SH-SY5Y (cell line): ENCODE measurements around the gene DLG2.

Experiments used
- GATA2 ChIP-seq: IDR thresholded peaks from 2 replicates; pipeline ENCODE4 v1.6.1; 2011; ENCODE audit warnings: mild to moderate bottlenecking, low read depth, low read length
- GATA3 ChIP-seq: IDR thresholded peaks from 2 replicates; pipeline ENCODE4 v1.6.1; 2011; ENCODE audit warnings: low read depth, mild to moderate bottlenecking, low read length, moderate library complexity

The DLG2 gene

DNA sequence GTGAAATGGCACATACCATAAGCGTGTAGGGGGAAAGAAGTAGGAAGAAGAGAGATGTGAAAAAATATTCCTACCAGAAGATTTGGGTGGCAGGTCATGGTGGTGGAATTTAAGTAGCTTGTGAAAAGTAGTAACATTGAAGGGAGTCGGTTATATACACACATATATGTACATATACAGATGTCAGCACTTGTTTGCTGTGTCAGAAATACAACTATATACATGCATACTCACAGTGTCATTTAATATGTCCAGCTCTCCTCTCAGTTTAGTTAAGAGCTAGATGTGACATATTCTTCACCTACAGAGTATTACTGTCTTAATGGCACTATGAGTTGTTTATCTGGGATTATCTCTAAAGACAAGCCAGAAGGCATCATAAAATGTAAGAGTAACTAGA, 1353.6 kb downstream of the DLG2 start:
- TF ChIP-seq GATA2 (no peak), GATA3 (no peak)

GRCh38 chr11:84270466-84270865, 1356.7 kb downstream of the DLG2 start:
- TF ChIP-seq GATA2 (no peak), GATA3 (no peak)

DNA sequence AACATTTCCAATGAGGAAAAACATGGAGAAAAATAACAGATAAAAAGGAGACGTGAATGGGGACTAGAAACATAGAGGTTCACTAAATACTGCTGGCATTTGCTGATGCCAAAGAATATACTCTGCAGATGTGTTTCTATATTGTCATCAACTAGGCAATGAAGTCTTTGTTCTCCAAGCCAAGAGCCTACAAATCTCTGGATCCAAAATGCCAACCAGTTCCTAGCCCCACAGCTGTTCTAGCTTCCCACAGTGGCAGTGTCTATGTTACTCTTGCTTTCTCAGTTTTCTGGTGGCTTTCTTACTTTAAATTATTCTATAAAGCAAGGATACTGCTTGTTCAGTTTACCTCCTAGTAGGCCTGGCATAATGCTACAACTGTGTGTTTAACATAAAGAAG, 1363.1 kb downstream of the DLG2 start:
- TF ChIP-seq GATA2, result no peak
- no peak for TF ChIP-seq GATA3

DNA sequence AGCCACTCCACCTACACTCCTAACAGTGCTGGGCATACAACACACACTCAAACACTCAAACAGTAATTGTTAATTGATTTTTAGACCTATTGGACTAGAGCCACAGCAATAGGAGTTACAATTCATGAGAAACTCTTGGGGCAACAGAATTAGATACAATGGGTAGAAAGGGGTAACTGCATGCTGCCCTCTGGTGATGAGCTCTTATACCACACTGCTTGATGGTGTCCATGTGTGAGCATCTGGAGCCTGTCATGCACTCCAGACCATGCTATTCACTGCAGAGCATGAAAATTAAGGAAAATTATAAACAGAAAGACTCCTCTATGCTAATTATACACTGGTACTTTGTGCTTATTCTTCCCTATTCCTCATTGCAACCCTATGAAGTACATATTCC, 1365.4 kb downstream of the DLG2 start:
- no peak for TF ChIP-seq GATA2
- no peak for TF ChIP-seq GATA3

GRCh38 chr11:84260862-84261261, 1366.3 kb downstream of the DLG2 start:
- TF ChIP-seq GATA2 (no peak), GATA3 (no peak)

GRCh38 chr11:84256618-84257017, 1370.5 kb downstream of the DLG2 start:
- TF ChIP-seq GATA2, result no peak
- no peak for TF ChIP-seq GATA3

DNA sequence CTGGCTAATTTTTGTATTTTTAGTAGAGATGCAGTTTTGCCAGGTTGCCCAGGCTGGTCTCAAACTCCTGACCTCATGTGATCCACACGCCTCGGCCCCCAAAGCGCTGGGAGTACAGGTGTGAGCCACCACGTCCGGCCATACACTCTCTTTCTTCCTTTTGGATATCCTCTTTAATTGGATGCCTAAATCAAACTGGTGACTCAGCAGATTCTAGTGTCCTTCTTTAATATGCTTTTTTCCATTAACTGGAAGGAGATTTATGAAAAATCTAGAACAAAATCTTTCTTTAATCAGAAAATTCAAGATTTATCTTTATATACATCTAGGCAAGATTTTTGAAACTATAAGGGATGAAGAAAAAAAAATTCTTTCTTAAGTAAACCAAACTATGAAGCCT, 1371.7 kb downstream of the DLG2 start:
- TF ChIP-seq GATA3, result no peak
- TF ChIP-seq GATA2, result no peak

DNA sequence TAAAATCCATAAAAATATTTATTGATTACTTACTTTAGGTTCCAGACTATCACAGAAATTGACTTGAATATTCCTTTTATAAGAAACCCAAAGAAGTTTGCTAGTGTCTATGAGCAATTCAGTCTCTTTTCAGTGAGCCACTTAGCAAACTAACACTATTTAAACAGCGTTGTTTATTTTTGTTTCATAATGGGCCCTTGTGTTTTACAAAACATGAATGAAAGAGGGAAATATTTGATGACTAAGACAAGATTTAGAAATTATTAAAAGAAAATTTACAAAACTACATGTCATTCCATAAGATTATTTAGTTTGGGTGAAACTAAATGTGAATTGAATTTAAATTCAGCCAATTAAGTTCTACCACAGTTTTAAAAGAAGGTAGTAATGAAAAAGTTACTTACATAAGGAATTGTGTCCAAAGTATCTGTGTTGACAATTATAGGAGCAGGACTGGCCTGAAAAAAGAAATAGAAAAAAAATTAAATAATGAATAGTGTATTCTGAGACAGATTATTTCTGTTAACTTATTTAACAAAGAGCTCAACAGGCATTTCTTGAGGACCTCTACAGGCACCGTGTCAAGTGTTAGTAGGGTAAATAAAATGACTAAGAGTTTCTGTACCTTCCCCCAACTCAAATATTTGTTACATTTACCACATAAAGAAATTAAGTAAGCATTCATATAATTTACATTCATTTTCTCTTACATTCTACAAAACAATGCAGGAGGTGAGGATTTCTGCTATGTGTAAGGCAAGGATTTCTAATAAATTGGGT, 1376.1 kb downstream of the DLG2 start:
- TF ChIP-seq GATA2 (no peak), GATA3 (no peak)

GRCh38 chr11:84249344-84250135, 1377.6 kb downstream of the DLG2 start:
- TF ChIP-seq GATA3, result no peak
- no peak for TF ChIP-seq GATA2

DNA sequence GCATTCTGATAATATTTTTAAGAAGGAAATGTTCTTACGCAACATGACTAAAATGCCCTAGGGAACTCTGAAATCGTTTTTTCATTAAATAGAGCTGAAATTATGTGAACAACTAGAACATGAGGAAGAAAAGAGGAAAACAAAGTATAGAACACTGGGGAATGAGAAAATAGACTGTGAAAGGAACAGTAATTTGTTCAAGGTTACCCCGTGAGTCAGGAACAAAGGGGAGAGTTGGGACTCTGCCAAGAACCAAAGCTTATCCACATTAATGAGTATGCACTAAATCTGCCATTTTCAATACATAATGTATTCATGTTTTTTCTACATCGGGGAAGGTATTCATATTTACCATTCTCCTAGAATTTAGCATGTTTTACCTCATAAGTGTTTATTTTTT, 1379.2 kb downstream of the DLG2 start:
- TF ChIP-seq GATA3 (no peak), GATA2 (no peak)

- TF ChIP-seq GATA2 (no peak), GATA3 (no peak)
Measured at GRCh38 chr11:84247129-84247528, 1380.0 kb downstream of the DLG2 start.

GRCh38 chr11:84243629-84244263, 1383.4 kb downstream of the DLG2 start:
- no peak for TF ChIP-seq GATA2
- TF ChIP-seq GATA3, result no peak

GRCh38 chr11:84241343-84242131, 1385.6 kb downstream of the DLG2 start:
- no peak for TF ChIP-seq GATA2
- no peak for TF ChIP-seq GATA3

DNA sequence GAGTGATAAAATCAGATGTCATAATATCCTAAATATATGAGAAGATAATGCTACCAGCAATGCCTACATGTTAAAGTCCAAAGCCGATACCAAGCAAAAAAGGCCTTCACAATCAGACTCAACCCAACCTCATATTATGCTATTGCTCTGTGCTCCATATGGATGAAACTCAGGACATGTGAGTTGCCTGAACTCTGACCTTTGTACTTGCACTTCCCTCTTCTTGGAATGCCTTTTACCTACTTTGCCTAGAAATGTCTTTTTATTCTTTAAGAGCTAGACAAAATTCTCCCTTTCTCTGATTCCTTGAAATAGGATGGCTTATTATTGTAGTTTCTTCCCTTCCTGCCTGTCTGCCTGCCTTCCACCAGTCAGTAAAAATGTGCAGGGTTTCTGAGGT, 1386.3 kb downstream of the DLG2 start:
- TF ChIP-seq GATA3 (no peak), GATA2 (no peak)
